GM23338 (cell line): Measurements from ENCODE around the gene AADAC. TPM values are rescaled to one million over a fixed set of nuclear protein-coding genes. Genes with fewer than 3 reads are reported as not detected.

Experiments
- ATAC-seq: fragments of 200-7000 bp; cut with Tn5 transposase; 3 replicates; pipeline ENCODE4 v1.9.1; 2020
- DNase-seq: peaks from one replicate; pipeline ENCODE4 v3.0.0-alpha.2; 2015; ENCODE audit warnings: low spot score
- H2AFZ ChIP-seq: fragments of 200-600 bp; sonication (generic); 2 replicates; pipeline ENCODE4 v1.8.0; 2016; ENCODE audit warnings: antibody characterized with exemption, mild to moderate bottlenecking, moderate library complexity
- H3F3A ChIP-seq: fragments of 200-600 bp; sonication (generic); replicated peaks from 2 replicates; pipeline ENCODE4 v1.8.0; 2017; ENCODE audit warnings: antibody characterized with exemption, mixed run types, low read depth
- H3K27ac ChIP-seq: fragments of 200-600 bp; sonication (generic); 2 replicates; pipeline ENCODE4 v1.6.1; 2016; ENCODE audit warnings: low read depth
- H3K27me3 ChIP-seq: fragments of 200-600 bp; sonication (generic); 2 replicates; pipeline ENCODE4 v1.8.0; 2016; ENCODE audit warnings: mild to moderate bottlenecking, mixed run types, moderate library complexity; ENCODE audit not compliant: insufficient read depth
- H3K36me3 ChIP-seq: fragments of 200-600 bp; sonication (generic); 2 replicates; pipeline ENCODE4 v1.8.0; 2016; ENCODE audit warnings: mild to moderate bottlenecking; ENCODE audit not compliant: insufficient read depth
- H3K4me1 ChIP-seq: fragments of 200-600 bp; sonication (generic); 2 replicates; pipeline ENCODE4 v1.8.0; 2016; ENCODE audit warnings: mild to moderate bottlenecking, moderate library complexity; ENCODE audit not compliant: insufficient read depth
- H3K4me2 ChIP-seq: fragments of 200-600 bp; sonication (generic); 2 replicates; pipeline ENCODE4 v1.7.1; 2017; ENCODE audit warnings: mixed run types
- H3K4me3 ChIP-seq: fragments of 200-600 bp; sonication (generic); 2 replicates; pipeline ENCODE4 v1.6.1; 2016; ENCODE audit warnings: mixed run types
- H3K79me2 ChIP-seq: fragments of 200-600 bp; sonication (generic); replicated peaks from 2 replicates; pipeline ENCODE4 v1.8.0; 2017; ENCODE audit warnings: mild to moderate bottlenecking; ENCODE audit not compliant: insufficient read depth
- H3K9me2 ChIP-seq: fragments of 200-600 bp; sonication (generic); 2 replicates; pipeline ENCODE4 v1.8.0; 2017; ENCODE audit not compliant: insufficient read depth
- H4K20me1 ChIP-seq: fragments of 200-600 bp; sonication (generic); replicated peaks from 2 replicates; pipeline ENCODE4 v1.8.0; 2017; ENCODE audit warnings: mild to moderate bottlenecking; ENCODE audit not compliant: insufficient read depth
- H3K27ac Mint-ChIP-seq: 2 replicates; pipeline ENCODE4 v1.8.0; 2020; ENCODE audit warnings: inconsistent platforms, mild to moderate bottlenecking, moderate library complexity, mixed read lengths
- H3K27me3 Mint-ChIP-seq: 3 replicates; pipeline ENCODE4 v1.8.0; 2022; ENCODE audit warnings: low read depth, mild to moderate bottlenecking, moderate library complexity, mixed read lengths, inconsistent platforms; ENCODE audit not compliant: insufficient read depth, poor library complexity
- H3K36me3 Mint-ChIP-seq: 3 replicates; pipeline ENCODE4 v1.8.0; 2021; ENCODE audit warnings: low read depth, mild to moderate bottlenecking, inconsistent platforms, moderate library complexity, mixed read lengths
- H3K4me1 Mint-ChIP-seq: 3 replicates; pipeline ENCODE4 v1.8.0; 2020; ENCODE audit warnings: mild to moderate bottlenecking, inconsistent platforms, mixed read lengths
- H3K4me3 Mint-ChIP-seq: 3 replicates; pipeline ENCODE4 v1.8.0; 2021; ENCODE audit warnings: moderate library complexity, mild to moderate bottlenecking, inconsistent platforms, mixed read lengths
- H3K9me3 Mint-ChIP-seq: 3 replicates; pipeline ENCODE4 v1.8.0; 2020; ENCODE audit warnings: moderate library complexity, mild to moderate bottlenecking, inconsistent platforms, mixed read lengths
- CREB1 ChIP-seq: fragments of 250-450 bp; sonication (Bioruptor Pico); IDR thresholded peaks from 2 replicates; pipeline ENCODE4 v1.5.0; 2020; ENCODE audit warnings: low read depth, mild to moderate bottlenecking, moderate library complexity
- EZH2phosphoT487 ChIP-seq: fragments of 200-600 bp; sonication (generic); IDR thresholded peaks from one replicate; pipeline ENCODE4 v1.8.1; 2018; ENCODE audit warnings: antibody characterized with exemption; ENCODE audit not compliant: unreplicated experiment
- JUNB ChIP-seq: IDR thresholded peaks from one replicate; pipeline ENCODE4 v1.6.1; 2016; ENCODE audit warnings: antibody characterized with exemption; ENCODE audit not compliant: unreplicated experiment
- STAT1 ChIP-seq: IDR thresholded peaks from one replicate; pipeline ENCODE4 v1.6.1; 2016; ENCODE audit warnings: antibody characterized with exemption; ENCODE audit not compliant: unreplicated experiment
- ZNF114 ChIP-seq: fragments of 250-450 bp; sonication (Bioruptor Pico); IDR thresholded peaks from 2 replicates; pipeline ENCODE4 v1.5.0; 2020; ENCODE audit warnings: mild to moderate bottlenecking, moderate library complexity
- polyA plus RNA-seq: library from polyadenylated mRNA; unstranded; fragments of >200 nt; fragmentation: Nextera tagmentation; extraction: Ambion mirVana; gene quantifications from 2 replicates; pipeline ENCODE4 v1.2.1, GENCODE V29; 2016
- total RNA-seq: library from RNA; depleted of rRNA; stranded (reverse); fragments of >200 nt; shearing (Covaris generic); gene quantifications from 2 replicates; pipeline ENCODE4 v1.2.3, GENCODE V29; 2014
- TF ChIP-seq, protein P1 (sequence below): IDR thresholded peaks from 2 replicates; pipeline ENCODE4 v1.6.1; 2016; ENCODE audit warnings: antibody characterized with exemption
- TF ChIP-seq, protein P2 (sequence below): fragments of 250-450 bp; sonication (Bioruptor Pico); IDR thresholded peaks from 2 replicates; pipeline ENCODE4 v1.5.0; 2020; ENCODE audit warnings: mild to moderate bottlenecking, moderate library complexity

AADAC gene
- total and polyA plus RNA-seq, 2 experiments from 2014 or later = not detected

DNA sequence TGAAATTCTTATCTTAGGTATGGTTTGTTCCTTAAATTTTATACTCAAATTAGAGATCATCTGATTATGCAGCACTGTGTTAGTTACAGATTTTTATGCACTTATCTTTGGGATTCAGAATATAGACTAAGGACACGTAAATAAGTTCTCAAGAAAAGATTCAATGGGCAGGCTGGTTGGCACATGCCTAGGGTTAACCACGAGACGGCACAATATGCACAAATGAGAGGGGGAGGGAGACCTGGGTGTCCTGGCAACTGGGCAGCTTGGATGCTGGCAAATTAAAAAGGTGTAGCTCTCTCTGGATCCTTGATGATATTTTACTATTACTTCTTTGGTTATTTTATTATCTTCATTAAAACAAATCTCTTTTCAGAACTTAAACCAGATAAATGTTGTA lies 672 bp downstream of the AADAC start:
- H3K4me2 ChIP-seq = no peak overlapping the region
- Mint-ChIP-seq H3K9me3 (no peaks in the 10 kb centered on the region), H3K27me3 (no peaks in the 10 kb centered on the region), H3K4me1 (peaks cover 11% of the 10 kb centered on the region), H3K27ac (no peak overlapping the region), H3K36me3 (no peaks in the 10 kb centered on the region), H3K4me3 (no peak overlapping the region)
- no peaks in the 10 kb centered on the region for H3K27me3 ChIP-seq
- no peaks in the 10 kb centered on the region for H3K36me3 ChIP-seq
- DNase-seq (no peak), ATAC-seq (no peak)
- no peaks in the 10 kb centered on the region for H3K9me2 ChIP-seq
- no peaks in the 10 kb centered on the region for H3F3A ChIP-seq
- no peaks in the 10 kb centered on the region for H3K79me2 ChIP-seq
- no peak overlapping the region for H2AFZ ChIP-seq
- no peak overlapping the region for H3K4me3 ChIP-seq
- no peak overlapping the region for H3K27ac ChIP-seq
- H3K4me1 ChIP-seq = peaks cover 8% of the 10 kb centered on the region; the same call in 1 of the 2 replicates
- TF ChIP-seq EZH2phosphoT487 = no peak
- TF ChIP-seq, protein P1, sequence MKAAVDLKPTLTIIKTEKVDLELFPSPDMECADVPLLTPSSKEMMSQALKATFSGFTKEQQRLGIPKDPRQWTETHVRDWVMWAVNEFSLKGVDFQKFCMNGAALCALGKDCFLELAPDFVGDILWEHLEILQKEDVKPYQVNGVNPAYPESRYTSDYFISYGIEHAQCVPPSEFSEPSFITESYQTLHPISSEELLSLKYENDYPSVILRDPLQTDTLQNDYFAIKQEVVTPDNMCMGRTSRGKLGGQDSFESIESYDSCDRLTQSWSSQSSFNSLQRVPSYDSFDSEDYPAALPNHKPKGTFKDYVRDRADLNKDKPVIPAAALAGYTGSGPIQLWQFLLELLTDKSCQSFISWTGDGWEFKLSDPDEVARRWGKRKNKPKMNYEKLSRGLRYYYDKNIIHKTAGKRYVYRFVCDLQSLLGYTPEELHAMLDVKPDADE = no peak
- no peak for TF ChIP-seq JUNB
- no peak for TF ChIP-seq ZNF114 (CRISPR knock-in tag)
- no peak for TF ChIP-seq CREB1 (CRISPR knock-in tag)
- no peaks in the 10 kb centered on the region for H4K20me1 ChIP-seq

DNA sequence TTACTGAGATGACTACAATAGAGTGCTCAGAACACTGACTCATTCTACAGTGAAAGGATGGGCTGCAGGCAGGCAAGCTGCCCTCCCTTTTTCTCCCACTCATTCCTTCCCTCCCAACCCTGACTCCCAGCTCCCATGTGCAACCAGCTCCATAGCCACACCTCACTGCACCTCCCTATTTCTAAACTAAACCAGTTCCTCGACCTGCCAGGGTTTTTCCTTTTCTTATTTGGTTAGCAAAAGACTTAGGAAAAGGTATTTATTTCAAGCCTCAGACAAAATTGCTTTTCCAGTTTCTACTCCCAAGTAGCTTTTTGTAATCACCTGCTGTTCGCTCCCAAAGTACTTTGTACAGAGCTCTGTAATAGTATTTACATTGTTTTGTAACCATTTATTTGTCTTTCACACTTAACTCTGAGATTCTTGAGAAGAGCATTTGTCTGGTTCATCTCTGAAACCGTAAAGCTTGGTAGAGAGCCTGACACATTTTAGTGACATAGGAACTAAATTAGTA lies 2.2 kb downstream of the AADAC start:
- ATAC-seq = peak; percentile 69
- H3K4me1 Mint-ChIP-seq = peaks cover 16% of the 10 kb centered on the region
- H3F3A ChIP-seq = no peaks in the 10 kb centered on the region
- no peaks in the 10 kb centered on the region for H3K27me3 Mint-ChIP-seq
- H3K4me3 ChIP-seq = no peak overlapping the region
- no peak overlapping the region for H3K4me3 Mint-ChIP-seq
- H4K20me1 ChIP-seq = no peaks in the 10 kb centered on the region
- no peaks in the 10 kb centered on the region for H3K36me3 ChIP-seq
- no peak overlapping the region for H3K27ac ChIP-seq
- no peaks in the 10 kb centered on the region for H3K27me3 ChIP-seq
- H3K27ac Mint-ChIP-seq = peak overlapping the region; percentile 53; the same call in 1 of the 2 replicates
- DNase-seq = peak; percentile 7
- peak overlapping the region; percentile 1; the same call in 1 of the 2 replicates for H2AFZ ChIP-seq
- H3K9me2 ChIP-seq = no peaks in the 10 kb centered on the region
- H3K9me3 Mint-ChIP-seq = no peaks in the 10 kb centered on the region
- H3K36me3 Mint-ChIP-seq = no peaks in the 10 kb centered on the region
- H3K4me1 ChIP-seq = peaks cover 8% of the 10 kb centered on the region; the same call in 1 of the 2 replicates
- no peak for TF ChIP-seq STAT1
- TF ChIP-seq ZNF114 (CRISPR knock-in tag) = no peak
- no peak for TF ChIP-seq JUNB
- TF ChIP-seq, protein P2, sequence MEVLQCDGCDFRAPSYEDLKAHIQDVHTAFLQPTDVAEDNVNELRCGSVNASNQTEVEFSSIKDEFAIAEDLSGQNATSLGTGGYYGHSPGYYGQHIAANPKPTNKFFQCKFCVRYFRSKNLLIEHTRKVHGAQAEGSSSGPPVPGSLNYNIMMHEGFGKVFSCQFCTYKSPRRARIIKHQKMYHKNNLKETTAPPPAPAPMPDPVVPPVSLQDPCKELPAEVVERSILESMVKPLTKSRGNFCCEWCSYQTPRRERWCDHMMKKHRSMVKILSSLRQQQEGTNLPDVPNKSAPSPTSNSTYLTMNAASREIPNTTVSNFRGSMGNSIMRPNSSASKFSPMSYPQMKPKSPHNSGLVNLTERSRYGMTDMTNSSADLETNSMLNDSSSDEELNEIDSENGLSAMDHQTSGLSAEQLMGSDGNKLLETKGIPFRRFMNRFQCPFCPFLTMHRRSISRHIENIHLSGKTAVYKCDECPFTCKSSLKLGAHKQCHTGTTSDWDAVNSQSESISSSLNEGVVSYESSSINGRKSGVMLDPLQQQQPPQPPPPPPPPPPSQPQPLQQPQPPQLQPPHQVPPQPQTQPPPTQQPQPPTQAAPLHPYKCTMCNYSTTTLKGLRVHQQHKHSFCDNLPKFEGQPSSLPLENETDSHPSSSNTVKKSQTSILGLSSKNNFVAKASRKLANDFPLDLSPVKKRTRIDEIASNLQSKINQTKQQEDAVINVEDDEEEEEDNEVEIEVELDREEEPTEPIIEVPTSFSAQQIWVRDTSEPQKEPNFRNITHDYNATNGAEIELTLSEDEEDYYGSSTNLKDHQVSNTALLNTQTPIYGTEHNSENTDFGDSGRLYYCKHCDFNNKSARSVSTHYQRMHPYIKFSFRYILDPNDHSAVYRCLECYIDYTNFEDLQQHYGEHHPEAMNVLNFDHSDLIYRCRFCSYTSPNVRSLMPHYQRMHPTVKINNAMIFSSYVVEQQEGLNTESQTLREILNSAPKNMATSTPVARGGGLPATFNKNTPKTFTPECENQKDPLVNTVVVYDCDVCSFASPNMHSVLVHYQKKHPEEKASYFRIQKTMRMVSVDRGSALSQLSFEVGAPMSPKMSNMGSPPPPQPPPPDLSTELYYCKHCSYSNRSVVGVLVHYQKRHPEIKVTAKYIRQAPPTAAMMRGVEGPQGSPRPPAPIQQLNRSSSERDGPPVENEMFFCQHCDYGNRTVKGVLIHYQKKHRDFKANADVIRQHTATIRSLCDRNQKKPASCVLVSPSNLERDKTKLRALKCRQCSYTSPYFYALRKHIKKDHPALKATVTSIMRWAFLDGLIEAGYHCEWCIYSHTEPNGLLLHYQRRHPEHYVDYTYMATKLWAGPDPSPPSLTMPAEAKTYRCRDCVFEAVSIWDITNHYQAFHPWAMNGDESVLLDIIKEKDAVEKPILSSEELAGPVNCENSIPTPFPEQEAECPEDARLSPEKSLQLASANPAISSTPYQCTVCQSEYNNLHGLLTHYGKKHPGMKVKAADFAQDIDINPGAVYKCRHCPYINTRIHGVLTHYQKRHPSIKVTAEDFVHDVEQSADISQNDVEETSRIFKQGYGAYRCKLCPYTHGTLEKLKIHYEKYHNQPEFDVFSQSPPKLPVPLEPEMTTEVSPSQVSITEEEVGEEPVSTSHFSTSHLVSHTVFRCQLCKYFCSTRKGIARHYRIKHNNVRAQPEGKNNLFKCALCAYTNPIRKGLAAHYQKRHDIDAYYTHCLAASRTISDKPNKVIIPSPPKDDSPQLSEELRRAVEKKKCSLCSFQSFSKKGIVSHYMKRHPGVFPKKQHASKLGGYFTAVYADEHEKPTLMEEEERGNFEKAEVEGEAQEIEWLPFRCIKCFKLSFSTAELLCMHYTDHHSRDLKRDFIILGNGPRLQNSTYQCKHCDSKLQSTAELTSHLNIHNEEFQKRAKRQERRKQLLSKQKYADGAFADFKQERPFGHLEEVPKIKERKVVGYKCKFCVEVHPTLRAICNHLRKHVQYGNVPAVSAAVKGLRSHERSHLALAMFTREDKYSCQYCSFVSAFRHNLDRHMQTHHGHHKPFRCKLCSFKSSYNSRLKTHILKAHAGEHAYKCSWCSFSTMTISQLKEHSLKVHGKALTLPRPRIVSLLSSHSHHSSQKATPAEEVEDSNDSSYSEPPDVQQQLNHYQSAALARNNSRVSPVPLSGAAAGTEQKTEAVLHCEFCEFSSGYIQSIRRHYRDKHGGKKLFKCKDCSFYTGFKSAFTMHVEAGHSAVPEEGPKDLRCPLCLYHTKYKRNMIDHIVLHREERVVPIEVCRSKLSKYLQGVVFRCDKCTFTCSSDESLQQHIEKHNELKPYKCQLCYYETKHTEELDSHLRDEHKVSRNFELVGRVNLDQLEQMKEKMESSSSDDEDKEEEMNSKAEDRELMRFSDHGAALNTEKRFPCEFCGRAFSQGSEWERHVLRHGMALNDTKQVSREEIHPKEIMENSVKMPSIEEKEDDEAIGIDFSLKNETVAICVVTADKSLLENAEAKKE (CRISPR knock-in tag) = no peak
- no peak for TF ChIP-seq EZH2phosphoT487
- H3K79me2 ChIP-seq = no peaks in the 10 kb centered on the region
- H3K4me2 ChIP-seq = no peak overlapping the region
